Measurements from ENCODE around the gene PRDM16. TPM values are rescaled to one million over a fixed set of nuclear protein-coding genes. Genes with fewer than 3 reads are reported as not detected.

The PRDM16 gene
- total RNA-seq, 1 donor from 2014 or later: 0.07 TPM

DNA sequence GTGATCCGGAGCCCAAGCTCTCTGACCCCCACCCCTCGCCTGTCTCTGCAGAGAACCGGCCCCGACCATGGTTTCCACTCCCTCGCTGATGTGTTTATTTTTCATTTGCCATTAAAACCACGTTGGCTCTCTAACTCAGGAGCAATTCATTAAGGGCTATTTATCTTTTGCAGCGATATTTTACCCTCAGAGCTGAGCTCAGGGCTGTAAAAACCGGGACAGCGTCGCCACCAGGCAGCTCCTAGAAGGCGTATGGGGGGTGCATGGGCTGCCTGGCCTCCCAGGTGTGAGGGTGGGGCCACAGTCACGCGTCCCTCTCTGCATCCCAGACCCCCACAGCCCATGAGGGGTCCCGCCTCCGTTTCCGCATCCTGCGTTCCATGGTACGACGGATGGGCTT, 71.4 kb downstream of the PRDM16 start:
- intact Hi-C loops (cut with micrococcal nuclease): no loop called here

DNA sequence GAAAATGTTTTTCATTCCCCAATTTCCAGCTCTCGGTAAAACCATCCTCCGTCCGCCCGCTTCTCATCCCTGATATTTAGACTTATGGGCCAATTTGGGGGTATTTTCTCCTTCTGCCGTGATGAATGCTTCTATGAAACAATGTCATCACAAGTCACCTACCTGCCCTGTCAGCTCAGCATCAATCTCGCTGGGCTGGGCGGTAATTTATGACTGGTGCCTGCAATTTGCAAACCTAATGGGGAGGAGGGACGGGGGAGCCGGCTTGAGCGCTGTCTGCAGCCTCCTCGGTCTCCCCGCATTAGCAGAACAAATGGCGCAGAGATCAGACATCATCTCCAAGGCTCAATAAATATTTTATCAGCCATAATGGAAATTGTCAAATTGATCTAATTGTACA, 72.1 kb downstream of the PRDM16 start:
- intact Hi-C loops (cut with micrococcal nuclease): no loop called here

DNA sequence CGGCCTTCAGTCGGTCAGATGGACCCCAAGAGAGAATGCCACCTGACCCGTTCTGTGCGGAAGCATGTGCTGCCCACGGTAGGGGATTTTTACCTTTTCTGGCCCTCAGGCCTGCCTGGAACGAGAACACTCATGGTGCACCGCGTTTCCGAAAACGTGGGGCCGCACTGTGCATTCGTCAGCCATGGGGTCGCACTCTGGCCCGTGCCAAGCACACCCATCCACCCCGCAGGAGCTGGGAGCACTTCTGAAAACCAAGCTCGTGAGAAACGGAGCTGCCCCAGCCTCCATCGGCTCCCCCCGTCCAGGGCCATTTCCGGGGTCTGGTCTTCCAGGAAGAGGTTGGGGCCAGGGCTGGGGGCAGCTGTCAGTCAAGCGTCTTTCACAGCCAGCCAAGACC, 72.8 kb downstream of the PRDM16 start:
- intact Hi-C loops (cut with micrococcal nuclease): no loop called here

DNA sequence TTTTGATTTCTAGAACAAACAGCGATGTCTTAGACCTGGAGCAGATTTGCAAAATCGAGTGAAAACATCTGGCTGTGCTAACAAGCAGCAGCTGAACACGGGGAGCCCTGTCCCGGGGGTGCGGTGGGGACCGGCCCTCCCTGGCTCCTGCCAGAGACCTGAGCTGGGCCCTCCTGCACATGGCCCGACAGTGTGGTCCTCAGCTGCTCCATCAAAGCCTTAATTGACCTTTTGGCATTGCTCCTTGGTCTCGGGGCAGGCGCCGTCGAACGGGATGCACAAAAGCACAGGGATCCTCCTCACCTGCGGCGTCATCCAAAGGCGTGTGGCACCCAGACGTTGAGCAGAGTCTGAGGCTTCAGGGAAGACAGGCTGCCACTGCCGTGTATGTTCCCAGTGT, 73.2 kb downstream of the PRDM16 start:
- intact Hi-C loops (cut with micrococcal nuclease): no loop called here

DNA sequence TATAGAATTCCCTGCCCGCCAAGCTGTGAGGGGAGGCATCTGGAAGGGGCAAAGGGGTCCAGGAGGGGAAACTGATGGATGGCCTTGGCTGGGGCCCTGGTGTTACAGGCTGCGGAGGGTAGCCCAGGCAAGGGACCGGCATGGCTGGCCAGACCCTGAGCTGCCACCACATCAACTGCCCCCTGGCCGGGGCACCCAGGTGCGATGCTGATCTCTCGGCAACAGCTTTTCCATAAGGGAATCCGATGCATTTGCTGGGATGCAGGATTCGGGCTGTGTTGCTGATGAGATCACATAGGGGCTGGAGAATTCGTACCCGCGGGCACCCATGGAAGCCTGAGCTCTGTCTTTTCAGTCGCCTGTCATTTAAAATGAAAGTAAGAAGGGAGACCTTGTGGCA, 73.7 kb downstream of the PRDM16 start:
- intact Hi-C loops (cut with micrococcal nuclease): no loop called here

DNA sequence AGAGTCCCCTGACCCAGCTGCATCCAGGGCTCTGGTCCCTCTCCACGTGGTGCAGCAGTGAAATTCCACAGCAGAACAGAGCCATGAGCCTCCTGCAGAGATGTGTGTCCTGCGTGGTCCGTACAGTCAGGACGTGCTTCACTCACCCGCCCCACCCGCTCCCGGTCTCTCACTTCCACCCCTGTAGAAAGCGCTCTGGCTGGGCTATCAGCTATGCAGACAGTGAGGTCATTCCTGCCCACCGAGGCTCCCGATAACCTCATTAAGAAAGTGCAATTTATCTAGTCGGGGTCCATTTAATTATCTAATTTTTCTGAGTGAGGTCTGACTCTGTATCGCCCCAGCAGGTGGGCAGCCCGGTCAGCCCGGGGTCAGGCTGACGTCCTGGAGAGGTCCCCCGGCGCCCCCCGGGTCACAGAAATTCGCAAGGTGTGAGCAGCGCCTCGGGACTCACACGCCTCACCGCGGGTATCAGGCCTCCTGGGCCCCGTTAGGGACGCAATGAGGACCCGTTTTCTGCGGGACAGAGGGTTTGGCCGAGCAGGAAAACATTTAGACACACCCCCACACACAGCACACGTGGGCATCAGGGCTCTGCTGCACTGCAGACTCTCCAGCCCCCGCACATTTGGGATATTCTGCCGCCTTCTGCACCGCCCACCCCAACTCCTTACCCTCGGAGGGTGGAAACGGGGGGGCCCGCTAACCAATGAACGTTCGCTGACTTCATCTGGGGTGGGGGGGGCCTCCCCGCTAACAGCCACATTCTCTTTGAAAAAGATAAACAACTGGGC, 76.7 kb downstream of the PRDM16 start:
- intact Hi-C loops (cut with micrococcal nuclease): no loop called here

DNA sequence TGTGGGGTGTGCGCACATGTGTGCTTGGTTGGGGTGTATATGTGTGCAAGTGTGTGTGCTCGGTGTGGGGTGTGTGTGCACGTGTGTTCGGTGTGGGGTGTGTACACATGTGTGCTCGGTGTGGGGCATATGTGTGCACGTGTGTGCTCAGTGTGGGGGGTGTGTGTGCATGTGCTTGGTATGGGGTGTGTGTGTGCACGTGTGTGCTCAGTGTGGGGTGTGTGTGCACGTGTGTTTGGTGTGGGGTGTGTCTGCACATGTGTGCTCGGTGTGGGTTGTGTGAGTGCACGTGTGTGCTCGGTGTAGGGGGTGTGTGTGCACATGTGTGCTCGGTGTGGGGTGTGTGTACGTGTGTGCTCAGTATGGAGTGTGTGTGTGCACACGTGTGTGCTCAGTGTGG, 77.5 kb downstream of the PRDM16 start:
- intact Hi-C loops (cut with micrococcal nuclease): no loop called here

DNA sequence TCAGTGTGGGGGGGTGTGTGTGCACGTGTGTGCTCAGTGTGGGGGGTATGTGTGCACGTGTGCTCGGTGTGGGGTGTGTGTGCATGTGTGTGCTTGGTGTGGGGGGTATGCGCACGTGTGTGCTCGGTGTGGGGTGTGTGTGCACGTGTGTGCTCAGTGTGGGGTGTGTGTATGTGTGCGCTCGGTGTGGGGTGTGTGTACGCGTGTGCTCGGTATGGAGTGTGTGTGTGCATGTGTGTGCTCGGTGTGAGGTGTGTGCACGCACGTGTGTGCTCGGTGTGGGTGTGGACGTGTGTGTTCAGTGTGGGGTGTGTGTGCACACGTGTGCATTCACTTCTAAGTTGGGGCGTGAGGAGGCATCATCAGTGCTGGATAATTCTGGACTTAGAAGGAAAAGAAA, 77.9 kb downstream of the PRDM16 start:
- intact Hi-C loops (cut with micrococcal nuclease): no loop called here

DNA sequence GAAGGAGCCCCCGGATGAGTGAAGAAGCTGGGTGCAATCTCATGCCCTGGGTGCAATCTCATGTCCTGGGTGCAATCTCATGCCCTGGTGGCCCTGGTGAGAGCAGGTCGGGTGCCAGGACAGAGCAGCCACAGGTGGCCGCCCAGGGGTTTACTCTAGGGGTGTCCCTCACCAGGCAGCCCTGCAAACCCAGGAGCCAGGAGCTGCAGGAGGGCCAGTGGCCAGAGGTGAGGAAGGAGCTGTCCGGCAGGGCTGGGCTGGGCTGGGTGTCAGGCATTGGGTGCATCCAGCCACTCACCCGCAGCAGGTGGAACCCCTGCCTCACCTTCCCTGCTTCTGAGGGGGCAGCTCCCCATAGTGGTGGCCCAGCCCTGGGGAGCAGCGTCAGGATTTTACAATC, 79.2 kb downstream of the PRDM16 start:
- intact Hi-C loops (cut with micrococcal nuclease): no loop called here

DNA sequence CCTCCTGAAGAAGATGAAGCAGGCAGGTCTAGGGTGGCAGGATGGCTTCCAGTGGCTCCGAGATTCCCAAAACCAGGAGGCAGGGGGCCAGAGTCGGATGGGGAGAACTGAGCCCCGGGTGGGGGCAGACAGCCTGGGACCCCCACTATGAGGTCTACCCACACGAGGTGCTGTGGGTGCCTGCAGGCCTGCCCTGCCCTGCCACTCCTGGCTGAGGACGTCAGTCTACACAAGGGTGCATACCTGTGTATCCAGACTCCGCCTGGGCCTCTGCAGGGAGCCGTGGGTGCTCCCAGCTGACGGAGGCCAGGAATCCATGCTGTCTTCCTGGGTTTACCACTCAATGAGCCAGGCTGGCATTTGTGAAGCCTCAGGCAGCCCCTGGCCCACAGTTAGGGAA, 80.3 kb downstream of the PRDM16 start:
- intact Hi-C loops (cut with micrococcal nuclease): no loop called here

DNA sequence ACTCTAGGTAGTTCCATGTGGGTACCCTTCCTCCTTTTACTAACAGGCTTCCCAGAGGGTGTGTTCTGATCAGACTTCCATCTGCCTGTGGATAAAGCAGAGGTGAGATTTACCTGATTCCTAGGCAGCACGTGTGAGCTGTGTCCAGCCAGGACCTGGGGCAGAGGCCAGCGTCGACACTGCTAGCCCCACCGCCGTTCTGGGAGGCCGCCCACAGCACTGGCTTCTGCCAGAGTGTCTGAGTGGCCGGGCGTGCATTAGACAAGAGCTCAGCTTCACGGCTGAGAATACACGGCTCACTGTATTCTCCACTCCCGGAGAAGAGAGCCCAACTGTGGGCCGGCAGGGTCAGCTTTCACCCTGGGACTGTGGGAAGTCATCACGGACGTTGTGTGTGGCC, 82.5 kb downstream of the PRDM16 start:
- intact Hi-C loops (cut with micrococcal nuclease): no loop called here

DNA sequence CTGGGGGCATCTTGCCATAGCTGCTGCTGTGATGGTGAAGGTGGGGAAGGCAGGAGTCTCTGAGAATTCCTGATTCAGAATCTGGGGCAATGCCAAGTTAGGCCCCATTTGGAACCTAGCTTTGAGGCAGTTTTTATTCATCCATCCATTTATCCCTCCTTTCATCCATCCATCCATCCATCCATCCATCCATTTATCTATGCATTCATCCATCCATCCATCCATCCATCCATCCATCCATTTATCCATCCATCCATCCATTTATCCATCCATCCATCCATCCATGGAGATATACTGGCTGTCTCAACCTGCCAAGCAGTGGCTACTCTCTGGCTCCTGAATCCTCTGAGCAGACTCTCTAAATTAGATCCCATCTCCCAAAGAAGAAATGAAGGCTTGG, 83.1 kb downstream of the PRDM16 start:
- intact Hi-C loops (cut with micrococcal nuclease): no loop called here

DNA sequence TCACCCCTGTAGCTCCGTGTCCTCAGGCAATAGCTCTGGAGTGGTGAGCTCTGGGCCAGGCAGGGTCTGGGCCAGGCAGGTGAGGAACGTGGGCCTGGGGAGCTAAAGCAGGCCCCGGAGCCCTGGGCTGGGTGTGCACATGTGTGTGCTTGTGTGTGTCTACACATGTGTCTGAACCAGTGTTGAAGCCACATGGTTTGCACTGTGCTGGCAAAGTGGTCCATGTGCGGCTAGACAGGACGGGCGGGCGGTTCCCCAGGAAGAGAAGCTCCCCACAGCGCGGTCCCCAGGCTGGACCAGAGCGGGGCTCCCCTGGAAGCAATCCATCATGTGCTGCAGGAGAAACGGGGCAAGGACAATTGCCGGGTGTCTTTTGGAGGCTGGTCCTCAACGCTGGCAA, 84.2 kb downstream of the PRDM16 start:
- intact Hi-C loops (cut with micrococcal nuclease): no loop called here

DNA sequence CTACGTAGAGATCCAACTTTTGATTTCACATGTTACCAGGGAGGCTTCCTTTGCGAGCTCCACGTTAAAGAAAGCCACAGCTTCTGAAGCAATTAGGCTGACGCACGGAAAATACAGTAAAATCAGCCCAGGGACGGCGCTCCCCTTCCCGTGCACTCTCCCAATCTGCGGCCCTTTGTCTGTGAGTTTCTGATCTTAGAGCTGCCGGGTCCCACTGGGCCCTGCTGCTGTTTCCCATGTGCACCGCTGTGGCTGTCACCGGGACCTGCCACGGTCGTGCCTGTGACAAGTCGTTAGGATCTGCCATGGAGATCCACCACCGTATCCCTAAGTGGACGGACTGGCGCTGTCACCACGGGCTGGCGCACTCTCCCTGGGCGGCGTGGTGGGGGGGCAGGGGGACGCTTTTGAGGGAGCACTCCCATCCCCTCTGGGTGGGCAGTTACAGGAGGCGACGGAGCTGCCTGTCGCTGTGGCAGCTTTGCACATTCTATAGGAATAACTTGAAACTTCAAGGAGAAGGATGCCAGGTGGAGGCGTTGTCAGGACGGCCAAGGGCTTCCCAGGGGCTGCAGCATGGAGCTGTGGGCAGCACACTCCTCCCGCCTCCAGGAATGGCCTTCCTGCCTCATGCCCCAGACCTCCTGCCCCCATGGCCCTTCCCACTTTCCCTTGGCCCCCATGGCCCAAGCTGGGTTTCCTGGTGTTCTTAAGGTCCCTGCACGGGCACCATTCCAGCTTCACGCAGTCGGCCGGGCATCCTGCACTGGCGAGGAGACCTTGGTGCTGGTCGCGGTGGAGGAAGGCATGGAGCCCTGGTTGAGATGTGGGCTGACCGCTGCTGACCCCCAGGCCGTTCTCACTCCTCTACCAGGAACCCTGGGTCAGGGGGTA, 85.1 kb downstream of the PRDM16 start:
- intact Hi-C loops (cut with micrococcal nuclease): no loop called here

DNA sequence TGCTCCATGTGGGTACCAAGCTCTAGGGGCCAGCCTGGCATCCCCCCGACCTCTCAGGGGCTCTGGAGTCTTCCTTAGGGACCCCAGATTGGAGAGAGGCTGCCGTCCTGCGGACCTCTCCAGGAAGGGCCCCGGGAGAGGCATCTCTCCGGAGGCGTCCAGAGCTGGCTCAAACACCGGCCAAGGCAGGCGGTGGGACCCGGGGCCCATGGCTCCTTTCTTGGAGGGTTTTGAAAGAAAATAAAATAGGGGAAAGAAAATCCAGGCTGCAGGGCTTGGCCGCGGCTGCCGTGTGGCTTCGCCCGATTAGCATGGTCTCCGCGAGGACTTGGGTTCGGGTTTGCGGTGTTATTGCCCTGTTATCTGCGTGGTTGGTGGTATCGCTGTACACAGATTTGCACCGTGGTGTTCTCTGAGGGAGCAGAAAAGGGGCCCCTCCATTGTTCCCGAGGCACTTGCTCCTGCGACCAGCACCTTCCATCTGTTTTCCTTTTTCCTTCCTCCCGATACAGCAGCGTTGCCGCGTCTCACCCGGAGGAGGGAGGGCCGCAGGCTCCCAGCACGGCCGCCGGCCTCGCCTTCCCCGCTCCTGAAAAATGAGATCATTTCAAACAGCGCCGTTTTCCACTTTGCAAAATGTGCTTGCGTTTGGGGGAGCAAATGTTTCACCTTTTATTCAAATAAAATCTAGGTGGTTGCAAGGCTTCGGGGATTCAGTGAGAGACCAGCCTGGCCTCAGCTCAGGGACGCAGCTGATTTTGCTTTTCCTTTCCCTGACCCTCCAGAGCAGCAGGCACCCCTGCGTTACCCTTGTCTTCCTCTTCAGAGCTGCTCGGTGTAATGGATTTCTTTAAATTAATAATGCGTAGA, 86.3 kb downstream of the PRDM16 start:
- intact Hi-C loops (cut with micrococcal nuclease): no loop called here

DNA sequence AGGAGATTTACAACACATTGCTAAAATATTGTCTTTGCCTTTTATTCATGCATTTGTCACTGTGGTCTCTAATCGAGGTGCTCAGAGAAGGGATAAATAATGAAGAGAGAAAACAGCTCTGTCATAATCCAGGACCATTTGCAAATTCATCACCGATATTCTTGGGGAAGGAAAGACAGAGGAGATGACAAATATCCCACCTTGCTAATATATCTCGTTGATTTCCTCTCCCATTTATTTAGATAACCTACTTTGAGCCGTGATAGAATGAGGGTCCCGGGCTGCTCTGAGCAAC, 86.9 kb downstream of the PRDM16 start:
- intact Hi-C loops (cut with micrococcal nuclease): no loop called here

DNA sequence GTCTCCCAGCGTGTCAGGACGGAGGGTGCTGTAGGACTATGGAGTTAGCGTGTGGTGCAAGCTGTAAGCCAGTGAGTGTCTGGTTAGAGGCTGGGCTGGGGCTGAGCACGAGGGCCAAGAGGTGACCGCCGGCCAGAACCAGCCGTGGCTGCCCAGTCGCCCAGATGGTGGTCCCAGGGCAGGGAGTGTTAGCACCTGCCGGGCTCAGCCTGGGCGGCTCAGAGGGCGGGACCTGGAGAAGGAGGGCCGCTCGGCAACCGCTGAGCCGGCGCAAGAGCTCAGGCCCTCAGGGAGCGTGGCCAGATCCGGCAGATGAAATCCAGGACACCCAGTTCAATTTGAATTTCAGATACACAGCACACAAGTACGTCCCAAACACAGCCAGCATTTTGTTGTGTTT, 87.9 kb downstream of the PRDM16 start:
- intact Hi-C loops (cut with micrococcal nuclease): no loop called here

DNA sequence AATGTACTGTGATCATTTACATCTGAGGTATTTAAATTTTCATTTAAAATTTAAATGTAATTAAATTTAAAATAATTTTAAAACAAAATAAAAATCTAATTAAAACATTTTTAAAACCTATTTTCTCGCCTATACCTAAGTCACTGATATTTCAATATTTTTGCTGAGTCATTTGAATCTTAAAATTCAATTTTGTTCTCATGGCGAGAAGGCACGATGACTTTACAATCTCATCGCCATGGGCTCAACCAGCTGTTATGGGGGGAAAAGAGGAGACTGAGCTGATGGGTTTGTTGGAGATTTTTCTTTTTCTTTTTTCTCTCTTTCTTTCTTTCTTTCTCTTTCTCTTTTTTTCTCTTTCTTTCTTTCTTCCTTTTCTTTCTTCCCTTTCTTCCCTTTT, 89.3 kb downstream of the PRDM16 start:
- intact Hi-C loops (cut with micrococcal nuclease): no loop called here

DNA sequence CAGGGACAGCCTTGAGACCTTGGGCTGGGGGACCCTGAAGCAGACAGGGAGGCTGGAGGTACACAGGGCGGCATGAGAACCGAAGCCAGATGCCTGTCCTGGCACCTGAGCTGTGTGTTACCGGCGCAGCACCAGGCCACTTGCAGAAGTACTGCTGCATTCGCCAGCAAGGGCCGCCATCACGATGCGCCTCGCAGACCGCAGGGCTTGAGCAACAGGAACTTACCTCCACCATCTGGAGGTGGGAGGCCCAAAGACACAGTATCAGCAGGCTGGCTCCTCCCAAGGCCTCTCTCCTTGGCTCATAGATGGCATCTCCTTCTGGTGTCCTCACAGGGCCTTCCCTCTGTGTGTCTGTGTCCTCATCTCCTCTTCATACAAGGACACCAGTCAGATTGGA, 90.1 kb downstream of the PRDM16 start:
- intact Hi-C loops (cut with micrococcal nuclease): no loop called here

DNA sequence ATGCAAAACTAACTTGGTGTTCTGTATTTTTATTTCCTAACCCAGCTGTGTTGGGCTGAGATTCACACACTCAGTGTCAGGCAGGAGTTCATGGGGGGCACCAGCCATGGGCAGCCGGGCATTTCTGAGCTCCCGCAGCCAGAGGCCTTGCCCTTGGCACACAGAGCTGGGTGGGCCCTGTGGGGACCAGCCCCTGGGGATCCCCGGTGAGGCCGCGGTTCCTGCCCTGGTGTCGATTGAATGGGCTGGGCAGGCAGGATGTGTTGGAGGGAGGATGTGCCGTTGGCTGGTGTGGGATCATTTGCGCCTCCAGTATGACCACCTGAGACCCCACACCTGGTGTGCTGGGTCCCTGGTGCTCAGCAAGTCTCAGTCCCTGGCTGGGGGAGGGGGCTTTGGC, 91.0 kb downstream of the PRDM16 start:
- intact Hi-C loops (cut with micrococcal nuclease): no loop called here

DNA sequence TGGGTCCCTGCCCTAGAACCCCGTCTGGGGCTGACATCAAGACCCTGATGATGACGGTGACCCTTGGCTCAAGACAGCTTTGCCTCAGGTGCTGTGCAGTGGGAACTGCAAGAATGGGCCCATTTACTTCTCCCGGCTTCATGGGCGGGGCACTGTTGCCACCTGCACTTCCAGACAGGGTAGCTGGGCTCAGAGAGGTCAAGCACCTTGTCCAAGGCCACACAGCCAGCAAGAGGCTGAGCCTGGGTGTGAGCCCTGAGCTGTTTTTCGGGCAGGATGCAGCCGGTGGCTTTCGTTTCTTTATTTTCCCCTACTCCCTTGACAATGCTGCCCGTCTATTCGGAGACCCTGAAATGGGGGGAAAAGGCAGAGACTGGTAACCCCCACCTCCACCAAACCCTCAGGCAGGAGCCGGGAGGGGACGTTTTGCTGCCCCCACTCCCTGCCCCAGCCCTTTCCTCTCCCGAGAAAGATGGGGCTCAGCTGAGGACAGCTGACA, 91.7 kb downstream of the PRDM16 start:
- intact Hi-C loops (cut with micrococcal nuclease): no loop called here

Measured in T-helper 1 cell treated with Interleukin-12 subunit alpha and Interleukin-12 subunit beta and Interleukin-4 antibody, amounts not matched to agents 30 ng/mL and 1 ng/mL, for 36 hours (primary cell).